CD4-positive, alpha-beta memory T cell (primary cell): ENCODE measurements around the gene ETS2. TPM values are rescaled to one million over a fixed set of nuclear protein-coding genes. Genes with fewer than 3 reads are reported as not detected.

ENCODE experiments used
- CTCF ChIA-PET: fragments of 350-600 bp; sonication (Branson Sonifier 250); formaldehyde crosslinking; loops from one replicate; lab custom pipeline; 2021; ENCODE audit warnings: inconsistent platforms; ENCODE audit not compliant: partially characterized antibody; lab: Charles Lee
- POLR2A ChIA-PET: fragments of 350-600 bp; sonication (Branson Sonifier 250); formaldehyde crosslinking; loops from one replicate; lab custom pipeline; 2021; ENCODE audit not compliant: partially characterized antibody; lab: Charles Lee
- DNase-seq, 5 donors: peaks; one replicate each; pipeline versions ENCODE4 v3.0.0 to v3.0.0-alpha.2; 2020 to 2022; ENCODE audit warnings: mixed read lengths in 1 of 5
- H3K27ac ChIP-seq: one replicate; pipeline ENCODE4 v1.7.0; 2013; ENCODE audit warnings: low read depth, low read length
- H3K27me3 ChIP-seq: 2 replicates; pipeline ENCODE4 v1.7.0; 2013; ENCODE audit warnings: mild to moderate bottlenecking, low read length, moderate library complexity; ENCODE audit not compliant: insufficient read depth
- H3K36me3 ChIP-seq: 2 replicates; pipeline ENCODE4 v1.7.0; 2013; ENCODE audit warnings: mild to moderate bottlenecking, low read length, moderate library complexity; ENCODE audit not compliant: insufficient read depth
- H3K4me1 ChIP-seq: 2 replicates; pipeline ENCODE4 v1.7.0; 2013; ENCODE audit warnings: mild to moderate bottlenecking, low read length, moderate library complexity; ENCODE audit not compliant: insufficient read depth
- H3K4me3 ChIP-seq, 2 donors: one replicate each; pipeline ENCODE4 v1.7.0; 2013; ENCODE audit warnings: low read length in 2 of 2, mild to moderate bottlenecking in 1 of 2
- H3K9me3 ChIP-seq, 2 donors: one replicate each; pipeline ENCODE4 v1.7.0; 2013; ENCODE audit warnings: low read length in 2 of 2, control low read depth in 1 of 2; ENCODE audit not compliant: control insufficient read depth in 1 of 2
- H3K27ac Mint-ChIP-seq, 7 donors: one replicate each; pipeline ENCODE4 v1.8.0; 2020 to 2021; ENCODE audit warnings: mixed read lengths in 7 of 7, mild to moderate bottlenecking in 6 of 7, inconsistent platforms in 3 of 7, moderate library complexity in 3 of 7
- H3K27me3 Mint-ChIP-seq, 2 donors: one replicate each; pipeline ENCODE4 v1.8.0; 2020 to 2021; ENCODE audit warnings: mixed read lengths in 2 of 2
- H3K36me3 Mint-ChIP-seq, 2 donors: one replicate each; pipeline ENCODE4 v1.8.0; 2020 to 2021; ENCODE audit warnings: mixed read lengths in 2 of 2, inconsistent platforms in 1 of 2, mild to moderate bottlenecking in 1 of 2
- H3K4me1 Mint-ChIP-seq, 4 donors: one replicate each; pipeline ENCODE4 v1.8.0; 2020 to 2021; ENCODE audit warnings: mixed read lengths in 4 of 4, mild to moderate bottlenecking in 1 of 4
- H3K4me3 Mint-ChIP-seq, 8 donors: one replicate each; pipeline ENCODE4 v1.8.0; 2020 to 2021; ENCODE audit warnings: mixed read lengths in 8 of 8, mild to moderate bottlenecking in 7 of 8, moderate library complexity in 6 of 8, inconsistent platforms in 3 of 8
- H3K9me3 Mint-ChIP-seq, 8 donors: one replicate each; pipeline ENCODE4 v1.8.0; 2020 to 2021; ENCODE audit warnings: mixed read lengths in 8 of 8, mild to moderate bottlenecking in 5 of 8, inconsistent platforms in 3 of 8, moderate library complexity in 1 of 8
- intact Hi-C: fragments of 100-400 bp; cut with micrococcal nuclease; formaldehyde crosslinking; loops from one replicate; pipeline ENCODE4 v1.15.1; 2023
- polyA plus RNA-seq, 2 donors: library from polyadenylated mRNA; unstranded; fragments of 300-500 nt; fragmentation: Illumina TruSeq; gene quantifications; one replicate each; pipeline ENCODE4 v1.2.3, GENCODE V29; 2021
- total RNA-seq, 2 experiments: library from RNA; stranded (reverse); gene quantifications; one replicate each; pipeline ENCODE4 v1.2.3, GENCODE V29; 2021

Gene ETS2
- total and polyA plus RNA-seq, 4 experiments from 2014 or later: 3.0 to 15.2 (median 11.6) TPM

DNA sequence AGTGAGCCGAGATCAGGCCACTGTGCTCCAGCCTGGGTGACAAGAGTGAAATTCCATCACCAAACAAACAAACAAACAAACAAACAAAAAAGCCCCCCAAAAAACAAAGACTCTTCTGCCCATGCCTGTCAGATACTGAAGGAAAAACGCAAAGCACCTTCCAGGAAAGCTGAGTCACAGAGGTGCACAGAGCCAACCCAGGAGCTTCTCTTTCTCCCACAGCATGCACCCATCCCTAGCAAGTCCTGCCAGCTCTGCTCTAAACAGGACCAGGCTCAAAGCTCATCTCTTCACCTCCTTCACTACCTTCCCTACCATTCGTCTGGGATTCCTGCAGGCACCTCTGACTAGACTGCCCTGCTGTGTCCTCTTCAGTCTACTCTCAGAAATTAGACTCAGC lies 46.5 kb downstream of the ETS2 start:
- H3K9me3 ChIP-seq: no peaks in the 10 kb centered on the region
- Mint-ChIP-seq H3K36me3 (no peaks in the 10 kb centered on the region), H3K4me3 (no peak overlapping the region), H3K27me3 (peaks cover 5 to 8% of the 10 kb centered on the region in 2 donors), H3K4me1 (no peaks in the 10 kb centered on the region), H3K9me3 (peaks cover 0 to 1% (median 0%) of the 10 kb centered on the region in 8 donors), H3K27ac (no peak overlapping the region)
- no peaks in the 10 kb centered on the region for H3K4me1 ChIP-seq
- ChIA-PET POLR2A (no interaction called here), CTCF (no interaction called here)
- no peaks in the 10 kb centered on the region for H3K27me3 ChIP-seq
- H3K4me3 ChIP-seq: no peak overlapping the region
- DNase-seq: no peak
- intact Hi-C loops: no loop called here
- H3K36me3 ChIP-seq: no peaks in the 10 kb centered on the region
- H3K27ac ChIP-seq: no peak overlapping the region

DNA sequence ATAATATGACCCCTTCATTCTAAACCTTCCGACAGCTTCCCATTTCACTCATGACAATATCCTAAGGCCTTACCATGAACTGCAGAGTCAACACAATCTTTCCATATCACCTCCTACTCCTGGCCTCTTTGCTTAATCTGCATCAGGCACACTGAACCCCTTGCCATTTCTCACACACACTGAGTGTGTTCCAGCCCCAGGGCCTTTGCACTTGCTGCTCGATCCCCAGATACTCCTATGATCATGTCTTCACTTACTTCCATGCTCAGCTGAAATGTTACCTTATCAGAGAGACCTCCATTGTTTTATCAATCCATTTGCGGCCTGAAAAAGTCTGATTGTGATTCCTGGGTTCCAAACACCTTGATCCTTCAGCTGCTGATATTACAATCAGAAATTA lies 47.0 kb downstream of the ETS2 start:
- Mint-ChIP-seq H3K36me3 (no peaks in the 10 kb centered on the region), H3K27ac (no peak overlapping the region), H3K4me3 (no peak overlapping the region), H3K9me3 (peaks cover 0 to 1% (median 0%) of the 10 kb centered on the region in 8 donors), H3K27me3 (peaks cover 5 to 8% of the 10 kb centered on the region in 2 donors), H3K4me1 (no peaks in the 10 kb centered on the region)
- Histone ChIP-seq H3K27me3 (no peaks in the 10 kb centered on the region), H3K36me3 (no peaks in the 10 kb centered on the region), H3K9me3 (no peaks in the 10 kb centered on the region), H3K4me1 (no peaks in the 10 kb centered on the region), H3K4me3 (no peak overlapping the region), H3K27ac (no peak overlapping the region)
- intact Hi-C loops: no loop called here
- ChIA-PET CTCF (interaction anchor here (1.1 kb wide), 1 partner anchor 111 kb away, joined by 3 read pairs; no protein-coding TSS in a partner anchor), POLR2A (no interaction called here)
- DNase-seq: no peak

DNA sequence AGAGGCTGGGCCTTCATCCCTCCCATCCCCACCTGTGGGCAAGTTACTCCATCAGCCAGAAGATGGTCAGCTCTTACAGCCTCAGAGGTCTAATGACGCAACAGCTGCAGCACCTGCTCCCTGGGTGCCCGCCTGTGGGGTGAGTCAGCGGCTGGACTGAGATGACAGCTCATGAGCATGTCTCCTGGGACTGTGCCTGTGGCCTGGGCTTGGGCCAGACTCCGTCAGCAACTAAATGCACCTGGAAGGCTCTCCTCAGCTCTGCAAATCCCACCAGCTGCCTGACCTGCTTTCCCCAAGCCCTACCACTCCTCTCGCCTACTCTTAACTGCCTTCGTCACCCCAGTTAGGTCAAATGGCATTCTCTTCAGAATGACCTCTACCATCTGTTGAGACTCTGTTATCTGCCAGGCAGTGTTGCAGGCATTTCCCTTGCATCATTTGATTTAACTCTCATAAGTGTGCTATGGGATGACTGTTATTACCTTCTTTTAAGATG lies 47.7 kb downstream of the ETS2 start:
- Histone ChIP-seq H3K27me3 (no peaks in the 10 kb centered on the region), H3K27ac (no peak overlapping the region), H3K9me3 (no peaks in the 10 kb centered on the region), H3K4me1 (no peaks in the 10 kb centered on the region), H3K36me3 (no peaks in the 10 kb centered on the region), H3K4me3 (no peak overlapping the region)
- no peak overlapping the region for H3K27ac Mint-ChIP-seq
- H3K4me3 Mint-ChIP-seq: no peak overlapping the region
- DNase-seq: no peak
- CTCF ChIA-PET: interaction anchor here (1.1 kb wide), 1 partner anchor 112 kb away, joined by 3 read pairs; no protein-coding TSS in a partner anchor
- no peaks in the 10 kb centered on the region for H3K36me3 Mint-ChIP-seq
- no peaks in the 10 kb centered on the region for H3K4me1 Mint-ChIP-seq
- H3K9me3 Mint-ChIP-seq: peaks cover 0 to 1% (median 0%) of the 10 kb centered on the region in 8 donors
- POLR2A ChIA-PET: no interaction called here
- H3K27me3 Mint-ChIP-seq: peaks cover 8% of the 10 kb centered on the region in 2 donors
- intact Hi-C loops: no loop called here

DNA sequence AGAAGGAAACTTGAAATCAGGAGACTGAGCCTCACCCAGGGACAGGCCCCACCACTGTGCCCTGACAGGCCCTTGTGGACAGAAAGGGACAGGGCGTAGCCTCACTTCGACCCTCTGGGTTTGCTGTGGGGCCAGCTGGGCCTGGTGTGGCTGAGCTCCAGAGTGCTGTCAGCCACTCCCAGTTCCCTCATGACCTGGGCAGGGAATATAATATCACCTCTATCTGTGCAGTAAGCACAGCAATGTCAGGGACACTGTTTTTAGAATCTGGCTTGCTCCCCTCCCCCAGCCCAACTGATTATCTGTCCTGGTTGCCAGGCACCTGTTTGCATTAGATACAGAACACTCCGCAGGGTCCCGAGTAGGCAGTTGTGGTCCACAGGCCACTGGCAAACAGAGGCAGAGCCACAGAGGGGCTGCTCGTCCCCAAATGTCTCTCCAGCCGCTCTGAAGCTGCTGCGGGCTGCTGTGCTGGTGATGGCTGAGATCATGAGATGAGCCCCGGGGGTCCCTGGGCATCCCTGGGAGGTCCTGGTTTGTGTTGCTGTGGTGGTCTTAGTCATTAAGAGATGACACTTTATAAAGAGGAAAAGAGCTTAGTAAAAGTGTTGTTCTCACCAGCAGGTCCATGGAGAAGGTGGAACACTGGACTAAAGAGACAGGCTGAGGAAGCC lies 51.6 kb downstream of the ETS2 start:
- Histone ChIP-seq H3K27me3 (no peaks in the 10 kb centered on the region), H3K4me1 (no peaks in the 10 kb centered on the region), H3K4me3 (no peak overlapping the region), H3K9me3 (no peaks in the 10 kb centered on the region), H3K36me3 (no peaks in the 10 kb centered on the region), H3K27ac (no peak overlapping the region)
- no peak overlapping the region for H3K4me3 Mint-ChIP-seq
- CTCF ChIA-PET: no interaction called here
- H3K27me3 Mint-ChIP-seq: peaks cover 11 to 18% of the 10 kb centered on the region in 2 donors
- H3K4me1 Mint-ChIP-seq: no peaks in the 10 kb centered on the region
- intact Hi-C loops: no loop called here
- H3K9me3 Mint-ChIP-seq: peaks cover 0 to 1% (median 0%) of the 10 kb centered on the region in 8 donors
- POLR2A ChIA-PET: no interaction called here
- no peak for DNase-seq
- no peaks in the 10 kb centered on the region for H3K36me3 Mint-ChIP-seq
- H3K27ac Mint-ChIP-seq: no peak overlapping the region

DNA sequence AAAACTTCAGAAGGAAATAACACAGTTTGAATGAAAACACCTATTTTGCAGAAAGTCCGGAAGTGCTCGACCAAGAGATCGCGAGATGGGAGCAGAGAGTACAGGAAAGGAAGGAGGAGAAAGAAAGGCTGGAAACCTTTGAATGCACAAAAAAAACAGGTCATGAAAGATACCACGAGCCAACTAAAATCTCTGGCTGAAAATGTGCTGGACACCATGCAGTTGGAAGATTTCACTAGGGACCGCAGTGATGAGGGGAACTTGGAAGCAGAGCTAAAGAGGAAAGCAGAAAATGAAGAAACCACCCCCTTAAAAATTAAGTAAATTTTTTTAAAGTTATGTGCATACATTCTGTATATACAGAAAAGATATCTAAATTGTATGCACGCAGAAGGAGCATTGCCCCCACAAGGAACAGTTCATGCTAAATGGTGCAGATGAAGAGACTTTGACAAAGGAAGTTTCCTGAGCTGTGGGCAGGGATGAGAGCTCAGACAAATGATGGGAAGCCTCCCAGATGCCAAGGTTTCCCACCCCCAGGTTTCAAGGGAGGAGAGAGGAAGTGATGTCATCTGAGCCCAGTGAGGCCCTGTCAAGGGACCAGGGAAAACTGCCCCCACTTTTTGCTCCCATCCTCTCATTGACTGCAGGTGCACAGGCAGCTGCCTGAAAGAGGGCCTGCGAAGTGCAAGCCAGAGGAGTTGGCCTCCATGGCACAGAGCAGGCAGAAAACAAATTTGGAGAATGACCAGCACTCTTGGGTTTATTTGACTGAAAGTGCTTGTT lies 52.5 kb downstream of the ETS2 start:
- POLR2A ChIA-PET: no interaction called here
- intact Hi-C loops: no loop called here
- DNase-seq: no peak
- CTCF ChIA-PET: no interaction called here
- no peak overlapping the region for H3K4me3 ChIP-seq
- H3K27me3 ChIP-seq: no peaks in the 10 kb centered on the region
- H3K36me3 ChIP-seq: no peaks in the 10 kb centered on the region
- no peak overlapping the region for H3K27ac ChIP-seq
- Mint-ChIP-seq H3K4me1 (no peaks in the 10 kb centered on the region), H3K27me3 (peaks cover 11 to 14% of the 10 kb centered on the region in 2 donors), H3K36me3 (no peaks in the 10 kb centered on the region), H3K4me3 (no peak overlapping the region), H3K27ac (no peak overlapping the region), H3K9me3 (peaks cover 0 to 1% (median 0%) of the 10 kb centered on the region in 8 donors)
- no peaks in the 10 kb centered on the region for H3K4me1 ChIP-seq
- H3K9me3 ChIP-seq: no peaks in the 10 kb centered on the region

DNA sequence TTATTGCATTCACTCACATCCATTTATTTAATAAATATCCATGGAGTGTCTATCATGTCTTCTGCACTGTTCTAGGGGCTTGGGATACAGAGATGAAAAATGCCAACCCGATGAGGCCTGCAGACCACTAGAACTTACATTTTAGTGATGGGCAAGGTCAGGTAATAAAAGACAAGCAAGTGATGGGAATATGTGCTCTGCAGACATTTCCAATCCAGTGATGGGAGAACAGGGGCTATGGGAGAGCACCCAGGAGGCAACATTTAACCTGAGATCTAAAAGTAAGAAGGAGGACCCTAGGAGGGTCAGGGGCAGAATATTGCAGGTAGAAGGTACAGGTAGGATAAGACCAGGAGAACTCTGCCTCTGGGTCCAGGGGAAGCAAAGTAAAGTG lies 53.1 kb downstream of the ETS2 start:
- Histone ChIP-seq H3K4me3 (no peak overlapping the region), H3K9me3 (no peaks in the 10 kb centered on the region), H3K4me1 (no peaks in the 10 kb centered on the region), H3K27ac (no peak overlapping the region), H3K27me3 (no peaks in the 10 kb centered on the region), H3K36me3 (no peaks in the 10 kb centered on the region)
- Mint-ChIP-seq H3K36me3 (no peaks in the 10 kb centered on the region), H3K4me1 (no peaks in the 10 kb centered on the region), H3K27ac (peak overlapping the region in 1 of 7 donors; percentile 37), H3K27me3 (peaks cover 11 to 14% of the 10 kb centered on the region in 2 donors), H3K9me3 (peaks cover 0 to 1% (median 0%) of the 10 kb centered on the region in 8 donors), H3K4me3 (no peak overlapping the region)
- CTCF ChIA-PET: no interaction called here
- POLR2A ChIA-PET: no interaction called here
- no peak for DNase-seq
- intact Hi-C loops: no loop called here

DNA sequence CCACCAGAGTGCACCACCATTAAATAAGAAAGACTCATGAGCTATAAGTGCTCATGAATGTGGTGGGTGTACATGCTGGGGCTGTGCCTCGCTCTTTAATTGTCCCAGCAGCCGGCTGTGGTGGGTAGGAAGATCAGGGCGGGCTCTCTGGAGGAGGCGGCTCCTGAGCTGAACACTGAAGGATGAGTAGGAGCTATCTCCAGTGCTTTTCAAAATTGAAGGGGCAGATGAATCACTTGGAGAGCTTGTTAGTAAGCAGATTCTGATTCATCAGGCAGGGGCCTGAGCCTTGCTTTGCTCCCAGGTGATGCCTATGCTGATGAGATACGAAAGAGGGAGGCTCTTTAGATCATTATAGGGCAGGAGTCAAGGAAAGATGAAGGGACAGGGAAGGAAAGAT lies 54.1 kb downstream of the ETS2 start:
- no peak overlapping the region for H3K4me3 Mint-ChIP-seq
- H3K27ac Mint-ChIP-seq: no peak overlapping the region

More for the DNA sequence above, 54.1 kb downstream of the ETS2 start:
- Mint-ChIP-seq H3K27me3 (peaks cover 10 to 18% of the 10 kb centered on the region in 2 donors), H3K36me3 (no peaks in the 10 kb centered on the region), H3K4me1 (no peaks in the 10 kb centered on the region), H3K9me3 (peaks cover 0 to 1% (median 0%) of the 10 kb centered on the region in 8 donors)
- H3K9me3 ChIP-seq: no peaks in the 10 kb centered on the region
- ChIA-PET CTCF (no interaction called here), POLR2A (no interaction called here)
- no peaks in the 10 kb centered on the region for H3K27me3 ChIP-seq
- H3K4me1 ChIP-seq: no peaks in the 10 kb centered on the region
- H3K4me3 ChIP-seq: no peak overlapping the region
- no peaks in the 10 kb centered on the region for H3K36me3 ChIP-seq
- DNase-seq: no peak
- H3K27ac ChIP-seq: no peak overlapping the region
- intact Hi-C loops: no loop called here
